Hippocampal formation (tissue), 2 donors: ENCODE data around the gene OR6S1.
"Not testable (repeated sequence)": the region's sequence is repeated elsewhere in the genome, so short reads cannot be mapped to it uniquely, and the experiment has no call there.

Experiments used
- DNase-seq, 2 donors: peaks; one replicate each; lab custom pipeline; 2025; lab: John Stamatoyannopoulos, UW

Gene OR6S1

GRCh38 chr14:20631023-20631879 is 10.2 kb downstream of the OR6S1 start:
- peak; percentile 4 to 33 for DNase-seq

GRCh38 chr14:20630340-20631022 is 11.0 kb downstream of the OR6S1 start:
- peak in 1 of 2 donors; percentile 7 for DNase-seq

GRCh38 chr14:20628063-20628854 is 13.2 kb downstream of the OR6S1 start:
- DNase-seq, result no peak

- no peak for DNase-seq
Observed at GRCh38 chr14:20627346-20628027, 14.0 kb downstream of the OR6S1 start.

GRCh38 chr14:20626274-20626673 is 15.2 kb downstream of the OR6S1 start:
- no peak for DNase-seq

GRCh38 chr14:20624495-20625070 is 16.9 kb downstream of the OR6S1 start:
- DNase-seq, result no peak

GRCh38 chr14:20623798-20624197 is 17.7 kb downstream of the OR6S1 start:
- no peak for DNase-seq

GRCh38 chr14:20622816-20623291 is 18.6 kb downstream of the OR6S1 start:
- no peak for DNase-seq

GRCh38 chr14:20620798-20621478 is 20.6 kb downstream of the OR6S1 start:
- no peak for DNase-seq

- DNase-seq, result not testable (repeated sequence)
Observed at GRCh38 chr14:20619688-20620087, 21.8 kb downstream of the OR6S1 start.

GRCh38 chr14:20618271-20618749 is 23.2 kb downstream of the OR6S1 start:
- DNase-seq, result no peak

GRCh38 chr14:20617138-20618003 is 24.1 kb downstream of the OR6S1 start:
- no peak for DNase-seq

GRCh38 chr14:20615996-20616395 is 25.5 kb downstream of the OR6S1 start:
- DNase-seq, result no peak

- peak in 1 of 2 donors; percentile 53 for DNase-seq
Observed at GRCh38 chr14:20614038-20614840, 27.3 kb downstream of the OR6S1 start.

GRCh38 chr14:20613094-20614037 is 28.1 kb downstream of the OR6S1 start:
- peak; percentile 84 to 88 for DNase-seq

GRCh38 chr14:20612403-20612802 is 29.1 kb downstream of the OR6S1 start:
- DNase-seq, result no peak

- DNase-seq, result no peak
Observed at GRCh38 chr14:20611277-20611676, 30.2 kb downstream of the OR6S1 start.
